ENCODE data around the gene TMEM170B. TPM values are rescaled to one million over a fixed set of nuclear protein-coding genes. Genes with fewer than 3 reads are reported as not detected.

TMEM170B gene
- total RNA-seq, 1 experiment from 2014 or later = 3.9 TPM

GRCh38 chr6:11628562-11628961 lies 91.0 kb downstream of the TMEM170B start:
- ChIA-PET CTCF (no interaction called here), POLR2A (ENCODE audit: unreplicated experiment) (no interaction called here)
- H3K79me2 ChIP-seq (ENCODE audit: low read depth) = no peaks in the 10 kb centered on the region
- H3K4me3 ChIP-seq = no peak overlapping the region
- no peaks in the 10 kb centered on the region for H3K36me3 ChIP-seq (ENCODE audit: low read depth)
- H3K4me2 ChIP-seq = no peak overlapping the region
- no peak for DNase-seq
- H4K20me1 ChIP-seq (ENCODE audit: insufficient read depth) = no peaks in the 10 kb centered on the region
- intact Hi-C loops (cut with micrococcal nuclease; ENCODE audit: unreplicated experiment) = no loop called here
- BruUV-seq (replicated peaks) = no TSS peak
- H3F3A ChIP-seq (ENCODE audit: insufficient read depth, low read depth) = no peaks in the 10 kb centered on the region
- no peaks in the 10 kb centered on the region for H3K27me3 ChIP-seq (ENCODE audit: insufficient read depth, low read depth)
- TF ChIP-seq EZH2 (IDR thresholded peaks at IDR 0.05; ENCODE audit: low read depth) (no peak), CTCF (conservative IDR thresholded peaks at IDR 0.05) (no peak)
- peaks cover 9% of the 10 kb centered on the region for H3K4me1 ChIP-seq (replicated peaks; ENCODE audit: insufficient read depth)
- H3K9me3 ChIP-seq (ENCODE audit: insufficient read depth, low read depth) = no peaks in the 10 kb centered on the region
- no peak overlapping the region for H3K27ac ChIP-seq
- no peaks in the 10 kb centered on the region for H3K9me2 ChIP-seq (ENCODE audit: insufficient read depth)
- H2AFZ ChIP-seq = no peak overlapping the region

GRCh38 chr6:11631008-11631407 lies 93.5 kb downstream of the TMEM170B start:
- BruUV-seq (replicated peaks) = no TSS peak
- H3K9me3 ChIP-seq (ENCODE audit: insufficient read depth, low read depth) = no peaks in the 10 kb centered on the region
- H3K4me1 ChIP-seq (replicated peaks; ENCODE audit: insufficient read depth) = peaks cover 9% of the 10 kb centered on the region
- H3K9me2 ChIP-seq (ENCODE audit: insufficient read depth) = no peaks in the 10 kb centered on the region
- intact Hi-C loops (cut with micrococcal nuclease; ENCODE audit: unreplicated experiment) = no loop called here
- H2AFZ ChIP-seq = no peak overlapping the region
- no peaks in the 10 kb centered on the region for H3K36me3 ChIP-seq (ENCODE audit: low read depth)
- no peak for TF ChIP-seq CTCF (conservative IDR thresholded peaks at IDR 0.05)
- TF ChIP-seq EZH2 (IDR thresholded peaks at IDR 0.05; ENCODE audit: low read depth) = no peak
- CTCF ChIA-PET = interaction anchor here (0.6 kb wide), 1 partner anchor 975 kb away, joined by 3 read pairs; no protein-coding TSS in a partner anchor
- no peak overlapping the region for H3K4me2 ChIP-seq
- no peaks in the 10 kb centered on the region for H3F3A ChIP-seq (ENCODE audit: insufficient read depth, low read depth)
- POLR2A ChIA-PET (ENCODE audit: unreplicated experiment) = no interaction called here
- H3K27ac ChIP-seq = no peak overlapping the region
- H4K20me1 ChIP-seq (ENCODE audit: insufficient read depth) = no peaks in the 10 kb centered on the region
- DNase-seq = no peak
- no peaks in the 10 kb centered on the region for H3K27me3 ChIP-seq (ENCODE audit: insufficient read depth, low read depth)
- no peak overlapping the region for H3K4me3 ChIP-seq
- no peaks in the 10 kb centered on the region for H3K79me2 ChIP-seq (ENCODE audit: low read depth)

GRCh38 chr6:11631539-11631938 lies 94.0 kb downstream of the TMEM170B start:
- CTCF ChIA-PET = no interaction called here
- DNase-seq = no peak
- Histone ChIP-seq H3K27me3 (ENCODE audit: insufficient read depth, low read depth) (no peaks in the 10 kb centered on the region), H3K4me3 (no peak overlapping the region), H3K27ac (no peak overlapping the region), H3K4me1 (replicated peaks; ENCODE audit: insufficient read depth) (peaks cover 9% of the 10 kb centered on the region), H3K36me3 (ENCODE audit: low read depth) (no peaks in the 10 kb centered on the region), H3K79me2 (ENCODE audit: low read depth) (no peaks in the 10 kb centered on the region), H3K9me2 (ENCODE audit: insufficient read depth) (no peaks in the 10 kb centered on the region), H4K20me1 (ENCODE audit: insufficient read depth) (no peaks in the 10 kb centered on the region), H3K9me3 (ENCODE audit: insufficient read depth, low read depth) (no peaks in the 10 kb centered on the region), H2AFZ (no peak overlapping the region), H3K4me2 (no peak overlapping the region), H3F3A (ENCODE audit: insufficient read depth, low read depth) (no peaks in the 10 kb centered on the region)
- POLR2A ChIA-PET (ENCODE audit: unreplicated experiment) = no interaction called here
- TF ChIP-seq CTCF (conservative IDR thresholded peaks at IDR 0.05) = no peak
- no peak for TF ChIP-seq EZH2 (IDR thresholded peaks at IDR 0.05; ENCODE audit: low read depth)
- BruUV-seq (replicated peaks) = no TSS peak
- intact Hi-C loops (cut with micrococcal nuclease; ENCODE audit: unreplicated experiment) = no loop called here

All from PC-9 (cell line).